Stimulated activated CD8-positive, alpha-beta memory T cell treated with anti-CD3 and anti-CD28 coated beads, Interleukin-15, amount 100 ng/mL, for 4 hours (primary cell): Measurements from ENCODE around the gene BBX.

ENCODE experiments used
- DNase-seq, 2 donors: peaks; one replicate each; pipeline ENCODE4 v3.0.0-alpha.2; 2020; ENCODE audit warnings: low read depth in 2 of 2

Gene BBX

DNA sequence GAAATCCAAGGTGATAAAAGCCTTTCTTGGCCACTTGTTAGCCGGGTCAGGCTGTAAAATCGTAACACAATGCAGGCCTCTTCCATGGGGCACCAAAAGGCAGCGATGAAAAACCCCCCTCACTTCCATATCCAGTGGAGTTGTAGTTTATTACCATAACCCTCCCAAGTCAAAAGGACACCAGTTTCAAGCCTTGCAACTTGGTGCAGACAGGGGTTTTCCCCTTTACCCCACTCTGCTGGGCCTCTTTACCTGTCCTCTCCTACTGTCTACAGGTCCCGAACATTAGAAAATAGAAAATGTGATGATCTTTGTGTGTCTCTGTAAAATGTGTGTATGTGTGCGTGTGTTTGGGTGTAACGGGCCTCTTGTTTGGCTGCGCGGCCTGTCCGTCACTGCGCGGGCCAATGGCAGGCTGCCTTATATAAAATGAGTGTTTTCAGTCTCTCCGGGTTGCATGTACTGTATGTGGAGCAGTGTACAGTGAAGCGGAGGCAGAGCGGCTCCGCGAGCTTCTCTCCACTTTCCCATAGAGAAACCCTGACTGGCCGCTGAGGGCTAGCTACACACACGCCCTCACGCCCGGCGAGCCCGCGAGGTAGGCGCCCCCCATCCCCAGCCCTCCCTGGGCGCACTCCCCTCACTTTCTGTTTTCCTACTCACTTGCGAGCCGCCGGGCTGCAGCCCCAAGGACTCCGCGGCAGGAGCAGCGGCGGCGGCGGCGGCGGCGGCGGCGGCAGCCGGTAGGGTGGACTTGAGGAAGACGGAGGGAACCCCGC is at the start of gene BBX:
Gene BBX (plus strand): TSS at position 453 of the 779 bp plus-strand sequence. CDS start 187,499 bp downstream, outside the sequence.
- DNase-seq = peak; percentile 81 to 83

DNA sequence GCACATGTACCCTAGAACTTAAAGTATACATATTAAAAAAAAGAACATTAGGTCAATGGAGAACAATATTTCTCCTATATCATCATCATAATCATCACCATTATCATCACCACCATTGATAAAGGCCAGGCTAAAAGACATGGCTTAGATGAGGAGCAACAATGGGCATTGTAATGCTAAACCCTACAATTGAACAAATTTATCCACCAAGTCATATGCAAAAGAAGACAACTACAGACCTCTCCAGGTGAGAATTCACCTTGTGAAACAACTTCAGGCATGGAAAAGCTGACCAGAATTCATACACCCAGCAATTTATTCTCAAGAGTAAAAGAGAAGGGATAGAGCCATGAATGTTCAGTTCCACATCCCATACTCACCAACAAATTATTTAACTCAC is 46.3 kb upstream of the BBX start:
- DNase-seq = no peak

DNA sequence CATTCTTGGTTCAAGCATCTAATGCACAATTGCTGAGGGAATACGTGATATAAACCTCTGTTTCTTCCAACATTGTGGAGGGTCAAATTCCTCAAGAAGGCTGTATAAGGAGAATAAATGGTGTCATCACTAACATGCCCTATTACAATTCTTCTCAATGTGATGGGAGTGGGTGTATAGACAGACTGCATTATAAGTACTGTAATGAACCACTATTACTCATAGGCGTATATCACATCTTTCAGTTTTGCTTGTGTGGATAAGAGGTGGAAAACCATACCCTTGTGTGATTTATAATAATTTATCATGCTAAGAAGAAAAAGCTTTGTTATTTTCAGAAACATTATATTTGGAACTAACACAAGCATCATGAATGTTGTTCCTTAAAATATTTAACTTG is 35.3 kb upstream of the BBX start:
- DNase-seq = no peak

DNA sequence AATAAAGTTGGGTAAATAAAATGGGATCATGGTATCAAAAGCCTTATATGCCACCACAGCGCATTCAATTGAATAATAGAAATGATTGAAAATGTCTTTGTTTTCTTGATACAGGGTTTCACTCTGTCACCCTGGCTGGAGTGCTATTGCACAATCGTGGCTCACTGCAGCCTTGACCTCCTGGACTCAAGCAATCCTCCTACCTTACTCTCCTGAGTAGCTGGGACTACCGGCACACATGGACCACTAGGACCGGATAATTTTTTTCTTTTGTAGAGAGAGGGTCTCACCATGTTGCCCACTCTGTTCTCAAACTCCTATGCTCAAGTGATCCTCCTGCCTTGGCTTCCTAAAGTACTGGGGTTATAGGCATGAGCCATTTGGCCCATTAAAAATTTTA is 33.8 kb upstream of the BBX start:
- DNase-seq = no peak

DNA sequence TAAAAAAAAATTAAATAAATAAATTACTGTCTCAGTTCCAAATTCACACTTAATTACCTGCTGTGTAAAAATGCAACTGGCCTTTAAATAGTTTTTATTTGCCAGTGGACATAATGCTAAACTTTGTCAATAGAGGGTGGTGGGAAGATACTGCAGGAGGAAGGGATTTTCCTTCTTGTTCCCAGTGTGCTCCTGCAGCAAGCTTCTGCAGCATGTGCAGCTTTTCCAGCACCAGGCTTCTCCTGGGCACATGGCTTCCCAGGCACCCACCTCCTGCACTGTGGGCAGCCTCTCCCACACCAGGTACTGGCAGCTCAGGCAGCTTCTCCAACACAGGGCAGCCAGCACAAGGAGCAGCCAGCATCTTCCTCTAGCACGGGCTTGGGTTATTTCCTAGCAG is 29.6 kb upstream of the BBX start:
- DNase-seq = no peak

DNA sequence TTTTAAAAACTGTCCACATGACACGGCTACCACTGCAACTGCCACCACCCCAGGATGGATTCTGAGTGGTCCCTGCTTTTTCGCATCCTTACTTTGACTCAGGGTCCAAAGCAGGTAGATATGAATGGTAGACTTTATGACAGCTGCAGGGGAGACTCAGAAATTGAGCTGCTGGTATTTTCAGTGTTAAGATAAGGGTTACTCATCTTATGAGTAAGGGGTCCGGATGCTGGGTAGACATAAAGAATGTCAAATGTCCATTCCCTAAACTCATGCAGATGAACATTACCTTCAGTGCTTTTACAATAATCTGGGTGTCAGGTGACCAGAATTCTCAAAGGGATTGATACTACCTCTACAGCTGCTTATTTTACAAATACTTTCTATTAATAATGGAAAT is 25.9 kb upstream of the BBX start:
- DNase-seq = no peak

DNA sequence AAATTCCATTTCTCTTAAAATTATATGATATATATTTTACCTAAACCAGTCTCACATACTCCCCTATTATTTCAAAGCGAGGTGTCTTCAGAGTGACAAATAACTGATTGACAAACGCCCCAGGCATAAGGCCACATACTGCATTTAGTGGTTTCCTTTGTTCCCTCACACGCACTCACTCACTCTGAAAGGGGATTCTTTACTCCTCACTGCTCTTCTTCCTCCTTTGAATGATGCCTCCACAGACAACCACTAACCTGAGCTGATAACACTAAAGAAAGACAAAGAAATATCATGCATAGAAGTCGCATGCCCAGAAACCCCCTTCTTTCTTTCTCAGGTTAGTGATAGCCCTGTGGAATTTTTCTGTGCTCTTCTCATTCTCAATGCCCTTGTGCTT is 24.1 kb upstream of the BBX start:
- no peak for DNase-seq

DNA sequence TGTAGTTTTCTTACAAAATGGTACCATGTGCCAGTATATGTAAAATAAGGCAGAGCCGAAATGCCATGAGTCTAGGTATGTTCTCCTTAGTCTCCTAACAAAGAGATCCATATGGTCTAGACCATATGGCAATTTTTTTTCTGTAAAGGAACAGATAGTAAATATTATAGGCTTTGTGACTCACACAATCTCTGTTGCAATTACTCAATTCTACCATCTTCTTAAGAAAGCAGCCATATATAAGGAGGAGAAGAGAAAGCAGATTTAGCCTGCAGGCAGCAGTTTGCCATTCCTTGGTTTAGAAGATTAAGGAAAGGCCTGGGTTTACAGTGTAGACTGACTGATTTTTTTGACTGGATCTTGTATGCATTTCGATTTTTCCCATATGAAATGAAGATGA is 16.3 kb upstream of the BBX start:
- DNase-seq = no peak

DNA sequence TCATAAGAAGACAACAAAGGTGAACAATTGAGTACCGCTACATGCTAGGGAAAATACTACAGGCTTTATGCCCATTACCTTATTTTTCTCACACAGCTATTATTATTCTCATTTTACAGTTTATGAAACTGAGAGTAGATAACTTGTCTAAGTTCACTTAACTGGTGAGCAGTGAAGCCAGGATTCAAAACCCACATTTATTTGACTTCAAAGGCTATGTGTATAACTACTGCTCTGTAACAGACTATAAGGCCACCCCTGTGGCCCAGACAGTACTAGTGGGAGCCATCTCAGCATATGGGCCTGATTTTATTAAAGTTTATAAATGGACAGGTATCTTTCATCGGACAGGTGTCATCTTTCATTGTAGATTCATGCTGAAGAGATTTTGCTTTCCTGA is 14.4 kb upstream of the BBX start:
- no peak for DNase-seq

DNA sequence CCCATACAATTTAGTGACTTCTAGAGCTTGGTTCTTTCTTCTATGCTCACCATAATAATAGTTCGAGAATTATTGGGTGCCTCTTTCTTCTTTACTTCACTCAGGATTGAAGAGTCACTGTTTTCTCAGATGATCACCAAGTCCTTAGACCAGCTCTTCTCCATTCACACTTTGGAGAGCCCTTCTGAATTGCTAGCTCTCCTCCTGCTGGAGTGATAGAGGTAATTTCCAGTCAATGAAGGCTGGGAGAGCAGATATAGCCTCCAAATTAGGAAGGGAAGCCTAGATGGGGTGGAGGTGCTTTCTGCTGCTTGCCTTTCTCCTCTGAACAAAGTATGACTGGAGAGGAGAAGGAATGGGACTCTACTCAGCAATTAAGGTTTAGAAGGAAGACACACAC is 10.7 kb upstream of the BBX start:
- DNase-seq = no peak

DNA sequence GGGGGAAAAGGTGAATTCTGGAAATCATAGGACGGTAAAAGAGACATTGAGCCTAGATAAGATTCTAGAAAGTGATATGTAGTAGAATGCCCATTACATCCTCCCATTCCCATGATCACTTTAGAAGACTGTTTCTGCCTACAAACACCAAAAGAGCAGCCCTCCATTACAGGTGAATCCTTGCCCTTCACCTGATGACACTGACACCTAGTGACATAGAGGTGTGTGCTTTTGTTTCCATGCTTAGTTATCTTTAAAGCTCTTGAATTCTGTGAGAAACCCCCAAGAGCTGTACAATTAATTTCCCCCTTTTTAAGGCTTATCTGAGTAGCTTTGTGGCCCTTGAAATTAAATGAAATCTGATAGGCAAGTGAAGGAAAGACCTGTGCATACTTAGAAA is 8.3 kb upstream of the BBX start:
- no peak for DNase-seq

DNA sequence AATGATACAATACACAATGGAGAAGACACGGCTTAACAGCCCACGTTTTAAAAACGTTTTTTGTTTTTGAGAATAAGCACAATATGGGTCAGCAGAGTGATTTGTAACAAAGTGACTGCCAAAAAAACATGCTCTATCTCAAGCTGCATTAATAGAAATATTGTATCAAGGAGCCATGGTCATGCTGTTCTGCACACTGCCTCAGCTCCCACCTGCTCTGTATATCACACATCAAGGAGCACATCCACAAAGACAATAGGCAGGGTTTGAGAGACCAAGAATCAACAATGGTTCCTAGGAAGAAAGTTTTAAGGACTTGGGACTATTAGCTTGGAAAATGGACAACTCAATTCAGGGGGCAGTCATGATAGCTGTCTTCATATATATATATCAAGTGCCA is 6.3 kb upstream of the BBX start:
- DNase-seq = no peak

DNA sequence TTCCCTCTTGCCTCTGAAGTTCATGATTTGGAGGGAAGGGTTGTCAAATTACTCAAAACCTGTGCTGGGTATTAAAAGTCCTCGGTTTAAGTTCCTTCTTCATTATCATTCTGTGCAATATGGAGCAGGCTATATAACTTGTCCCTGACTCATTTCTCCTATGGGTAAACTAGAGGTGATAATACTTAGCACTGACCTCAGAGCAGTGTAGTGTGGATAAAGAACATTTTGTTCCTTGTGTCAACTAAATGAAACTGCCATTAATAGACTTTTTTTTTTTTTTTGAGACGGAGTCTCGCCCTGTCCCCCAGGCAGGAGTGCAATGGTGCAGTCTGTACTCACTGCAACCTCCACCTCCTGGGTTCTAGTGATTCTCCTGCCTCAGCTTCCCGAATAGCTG is 2.2 kb upstream of the BBX start:
- DNase-seq = no peak

DNA sequence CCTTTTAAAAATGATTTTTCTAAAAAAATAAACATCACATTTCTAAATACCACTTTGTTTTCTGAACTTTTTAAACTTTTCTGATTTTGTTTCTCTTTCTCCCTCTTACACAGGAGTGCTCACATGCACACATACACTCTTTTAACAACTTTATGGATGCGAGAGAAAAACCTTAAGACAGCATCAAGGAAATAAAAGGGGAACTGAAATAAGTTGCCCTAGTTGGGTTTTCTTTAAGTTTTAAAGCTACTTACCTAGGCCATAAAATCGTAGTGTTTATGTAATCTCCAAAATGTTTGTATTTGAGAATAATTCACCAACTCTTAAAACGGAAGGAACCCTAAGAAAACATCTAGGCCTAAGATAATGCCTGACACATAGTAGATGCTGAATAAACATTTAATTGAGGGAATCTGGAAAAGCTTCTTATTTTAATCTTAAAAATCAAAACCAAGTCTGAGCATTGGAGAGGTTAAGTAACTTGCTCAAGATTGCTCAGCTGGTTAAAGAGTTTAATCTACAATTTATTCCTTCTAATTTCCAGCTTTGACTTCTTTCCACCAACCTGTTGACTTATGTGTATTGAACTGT is 1.2 kb upstream of the BBX start:
- no peak for DNase-seq

DNA sequence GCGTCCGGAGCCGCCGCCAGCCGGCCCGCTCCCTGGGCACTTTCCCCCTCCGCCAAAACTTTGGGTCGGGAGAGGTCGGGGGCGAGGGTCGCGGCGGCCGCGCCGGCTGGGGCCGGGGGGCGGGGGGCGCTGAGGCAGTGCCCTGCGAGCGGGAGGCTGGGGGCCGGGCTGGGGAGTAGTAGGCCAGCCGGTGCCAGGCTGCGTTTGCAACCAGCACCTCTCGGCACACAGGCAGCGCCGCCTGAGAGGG is 452 bp downstream of the BBX start:
- DNase-seq = no peak

DNA sequence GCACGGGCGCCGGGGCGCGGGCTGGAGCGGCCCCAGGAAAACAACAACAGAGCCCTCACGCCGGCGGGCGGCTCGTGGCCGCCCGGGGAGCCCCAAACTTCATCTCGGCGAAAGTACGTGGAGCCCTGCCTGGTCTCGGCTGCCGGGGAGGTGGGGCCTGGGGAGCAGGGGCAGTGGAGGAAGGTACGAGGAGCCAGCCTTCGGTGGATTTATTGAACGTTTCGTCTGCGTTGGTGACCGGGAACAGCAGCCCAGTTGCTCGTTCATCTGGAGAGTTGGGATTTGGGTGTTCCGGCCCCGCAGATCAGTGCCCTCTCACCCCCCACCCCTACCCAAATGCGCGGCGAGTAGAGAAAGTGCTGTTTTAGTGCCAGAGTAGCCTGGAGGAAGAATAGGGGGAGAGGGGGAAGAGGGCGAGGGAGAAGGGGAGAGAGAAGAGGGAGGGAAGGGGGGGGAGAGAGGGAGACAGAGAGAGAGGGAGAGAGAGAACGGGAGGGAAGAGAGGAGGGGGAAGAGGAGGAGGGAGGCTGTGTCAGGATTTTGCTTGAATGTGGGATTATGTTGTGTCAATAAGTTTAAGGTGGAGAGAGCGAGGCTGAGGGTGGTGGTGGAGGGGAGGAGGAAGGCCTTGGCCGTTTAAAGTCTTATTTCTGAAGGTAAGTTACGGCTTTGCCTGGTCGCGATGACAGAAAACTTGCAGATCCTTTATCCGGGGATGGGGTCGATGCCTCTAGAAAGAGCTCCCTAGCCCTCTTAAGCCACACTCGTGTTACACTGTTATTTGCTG is 970 bp downstream of the BBX start:
- DNase-seq = no peak

DNA sequence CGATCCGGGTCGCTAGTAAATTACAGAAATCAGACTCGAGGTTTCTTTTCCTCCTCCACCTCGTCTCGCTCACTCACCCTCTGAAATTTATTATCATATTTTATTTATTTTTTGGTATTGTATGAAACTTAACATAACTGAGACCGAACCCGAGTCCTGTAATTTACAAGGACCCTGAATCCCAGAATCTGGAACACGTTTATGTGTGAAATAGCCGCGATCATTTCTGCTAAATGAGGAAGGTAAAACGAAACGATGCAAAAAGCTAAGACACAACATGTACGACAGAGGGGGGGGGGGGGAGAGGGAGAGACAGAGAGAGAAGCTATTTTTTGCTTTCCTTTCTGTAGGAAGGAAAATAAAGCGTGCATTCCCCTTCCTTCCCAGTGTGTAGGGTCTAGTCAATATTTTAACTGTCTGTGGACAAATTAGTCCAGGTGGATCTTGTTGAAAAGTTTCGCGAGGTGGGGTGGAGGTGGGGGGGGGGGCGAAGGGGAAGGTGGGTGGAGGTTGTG is 1.6 kb downstream of the BBX start:
- no peak for DNase-seq

DNA sequence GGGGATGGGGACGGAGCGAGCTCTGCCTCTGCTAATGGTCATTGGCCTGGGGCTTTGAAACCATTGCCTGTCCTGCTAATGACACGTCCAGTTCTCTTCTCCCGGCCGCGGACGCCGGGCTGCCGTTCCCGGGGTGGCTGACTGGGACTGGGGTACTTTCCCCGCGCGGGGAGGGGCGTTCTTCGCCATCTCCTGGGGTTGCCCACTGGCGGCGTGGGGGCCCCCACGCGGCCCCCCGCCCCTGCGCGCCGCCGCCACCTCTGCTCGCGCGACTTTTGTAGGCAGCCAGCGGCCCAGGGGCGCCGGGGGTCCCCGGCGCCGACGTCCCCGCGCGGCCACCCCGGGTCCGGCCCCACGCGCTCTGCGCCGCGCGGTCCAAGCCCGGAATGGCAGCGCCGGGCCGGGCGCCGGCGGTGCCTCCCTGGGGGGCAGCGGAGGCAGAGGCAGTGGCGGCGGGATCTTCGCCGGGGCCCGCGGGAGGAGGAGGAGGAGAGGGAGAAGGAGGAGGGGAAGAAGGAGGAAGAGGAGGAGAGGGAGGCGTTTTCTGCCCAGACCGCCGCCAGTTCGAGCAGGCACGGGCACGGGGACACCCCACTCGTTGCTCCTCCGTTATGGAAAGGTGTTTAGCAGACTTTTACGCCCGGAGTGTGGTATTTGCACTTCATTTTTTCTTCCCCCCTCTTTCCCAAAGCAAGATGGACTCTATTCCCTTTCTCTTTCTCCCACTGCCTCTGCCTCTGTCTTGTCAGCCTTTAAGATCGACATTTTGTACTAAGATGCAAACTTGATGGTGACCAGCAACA is 2.3 kb downstream of the BBX start:
- no peak for DNase-seq

DNA sequence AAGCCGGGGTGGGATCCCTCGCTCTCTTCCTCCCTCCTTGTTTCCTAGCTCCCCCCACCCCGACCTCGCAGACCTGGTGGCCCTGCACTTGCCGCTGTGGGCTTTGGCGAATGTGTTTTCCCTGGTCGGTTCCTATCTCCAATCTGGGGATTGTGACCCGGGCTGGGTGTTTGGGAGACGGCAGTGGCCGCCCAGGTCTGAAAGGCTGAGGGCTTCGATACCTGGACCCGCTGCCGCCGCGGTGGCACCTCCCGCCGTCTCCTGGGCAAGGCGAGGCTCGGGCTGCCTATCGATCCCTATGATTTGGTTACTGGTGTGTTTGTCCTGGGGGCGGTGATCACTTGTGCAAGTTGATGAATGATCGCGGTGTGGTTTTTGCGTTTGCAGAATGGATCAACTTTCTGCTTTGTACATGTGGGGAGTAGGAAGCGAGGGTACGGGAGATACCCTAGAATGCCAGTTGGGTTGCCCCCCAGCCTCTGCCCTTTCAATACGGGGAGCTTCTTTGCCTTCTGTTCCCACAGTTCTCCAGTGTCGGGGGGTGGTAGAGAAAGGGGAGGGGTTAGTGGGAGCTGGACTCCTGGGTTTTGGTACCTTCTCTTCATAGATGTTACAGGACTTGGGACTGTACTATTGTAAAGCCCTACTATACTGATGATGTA is 3.0 kb downstream of the BBX start:
- no peak for DNase-seq

DNA sequence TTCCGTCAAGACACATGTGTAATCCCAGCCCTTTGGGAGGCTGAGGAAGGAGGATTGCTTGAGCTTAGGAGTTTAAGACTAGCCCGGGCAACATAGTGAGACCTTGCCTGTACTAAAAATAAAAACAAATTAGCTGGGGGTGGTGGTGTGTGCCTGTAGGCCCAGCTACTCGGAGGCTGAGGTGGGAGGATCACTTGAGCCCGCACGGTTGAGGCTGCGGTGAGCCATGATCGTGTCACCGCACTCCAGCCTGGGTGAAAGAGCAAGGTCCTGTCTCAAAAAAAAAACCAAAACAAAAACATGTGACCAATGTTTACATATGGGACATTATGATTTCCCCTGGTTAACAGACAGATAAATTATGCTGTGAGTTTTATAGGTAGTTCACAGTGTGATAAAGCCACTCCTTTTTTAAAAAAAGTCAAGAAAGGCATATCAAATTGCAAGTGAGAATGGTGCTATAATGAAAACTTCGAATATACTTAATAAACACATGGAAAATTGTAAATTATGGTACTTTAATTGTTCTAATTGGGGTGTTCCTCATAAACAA is 9.2 kb downstream of the BBX start:
- no peak for DNase-seq

DNA sequence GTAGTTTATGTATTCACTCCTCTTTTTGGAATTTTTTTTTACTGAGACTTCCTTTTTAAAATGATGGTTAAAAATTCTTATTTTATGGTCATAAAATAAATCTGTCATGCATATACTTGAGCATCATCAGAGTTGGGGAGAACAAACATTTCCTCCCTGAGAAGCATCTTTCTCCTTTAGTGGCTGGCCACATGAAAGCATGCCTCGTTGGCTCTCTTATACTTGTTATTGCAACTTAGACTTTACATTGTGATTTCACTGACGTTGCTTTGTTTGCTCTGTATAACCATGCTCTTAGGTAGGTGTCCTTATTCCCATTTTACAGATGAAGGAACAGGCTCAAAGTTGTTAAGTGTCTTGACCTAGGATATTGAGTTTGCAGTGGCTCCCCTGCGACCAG is 18.1 kb downstream of the BBX start:
- no peak for DNase-seq
